Measurements from ENCODE around the gene IMPA2. TPM values are rescaled to one million over a fixed set of nuclear protein-coding genes. Genes with fewer than 3 reads are reported as not detected.

Gene IMPA2
- total and polyA plus RNA-seq, 2 of the 8 experiments (the other 6 are each of a cell fraction or from before 2014, with no cell fraction given), result 102 to 140 TPM

GRCh38 chr18:12008181-12008767 is 27.0 kb downstream of the IMPA2 start:
- ChIA-PET CTCF (ENCODE audit: partially characterized antibody) (interaction anchor here (0.9 to 13.3 kb wide), 4 partner anchors 14 to 71 kb away, joined by 3 to 105 read pairs (median 4); no protein-coding TSS in a partner anchor), POLR2A (ENCODE audit: partially characterized antibody) (no interaction called here)
- H3K18ac ChIP-seq (ENCODE audit: extremely low read depth, low read length), result no peak overlapping the region
- H2BK5ac ChIP-seq (ENCODE audit: low read depth, low read length), result no peak overlapping the region
- no peak overlapping the region for H4K5ac ChIP-seq (ENCODE audit: insufficient read length, low read depth, low read length)
- no peak overlapping the region for H4K91ac ChIP-seq (replicated peaks; ENCODE audit: insufficient read length, low read length)
- DNase-seq (ENCODE audit: low read depth in 1 of 2, low spot score in 2 of 2) (no peak), FAIRE-seq (no peak)
- no peaks in the 10 kb centered on the region; a peak in 2 of 4 replicates for H3K79me2 ChIP-seq (ENCODE audit: control insufficient read depth in 1 of 2, insufficient read depth in 2 of 2, low read length in 2 of 2)
- no peaks in the 10 kb centered on the region; a peak in 2 of 7 replicates for H3K4me1 ChIP-seq (replicated peaks in 1 of 4; ENCODE audit: control insufficient read depth in 3 of 4, insufficient read depth in 4 of 4, low read length in 3 of 4)
- WGBS, 2 experiments (ENCODE audit: extremely low coverage in 1 of 2, insufficient coverage in 1 of 2, insufficient read length in 1 of 2, insufficient replicate concordance in 2 of 2, low coverage in 1 of 2, low lambda C conversion rate in 2 of 2, missing lambda C conversion rate in 1 of 2), result 96% methylated on average over 13 of the region's 13 CpGs; no CpG with 5 or more reads in 1 of the 2 experiments
- no peaks in the 10 kb centered on the region for H3K27me3 ChIP-seq (replicated peaks in 1 of 4; ENCODE audit: control insufficient read depth in 3 of 4, extremely low read depth in 1 of 4, insufficient read depth in 3 of 4, low read length in 3 of 4)
- H3K79me1 ChIP-seq (ENCODE audit: low read depth, low read length), result no peaks in the 10 kb centered on the region; the same call in none of the 2 replicates
- no peak overlapping the region for H3K4ac ChIP-seq (replicated peaks; ENCODE audit: insufficient read length, low read depth, low read length)
- no peak overlapping the region for H2BK20ac ChIP-seq (ENCODE audit: low read length)
- no peak overlapping the region for H3K14ac ChIP-seq (ENCODE audit: insufficient read length)
- no peak overlapping the region for H3K23ac ChIP-seq (ENCODE audit: insufficient read length)
- no peak overlapping the region for H2BK15ac ChIP-seq (ENCODE audit: low read length)
- H3K4me3 ChIP-seq (ENCODE audit: extremely low read depth in 1 of 4, insufficient read depth in 2 of 4, low read depth in 3 of 4, low read length in 4 of 4), result no peak overlapping the region
- H3K9me3 ChIP-seq (ENCODE audit: insufficient read depth in 2 of 2, low read depth in 1 of 2, low read length in 1 of 2), result no peaks in the 10 kb centered on the region
- H4K8ac ChIP-seq (ENCODE audit: extremely low read depth, insufficient read depth, low read length), result no peak overlapping the region
- no peak overlapping the region for H2AFZ ChIP-seq (ENCODE audit: low read length)
- no peak overlapping the region for H3K56ac ChIP-seq (replicated peaks; ENCODE audit: insufficient read length, low read depth, low read length)
- no peak overlapping the region for H2AK5ac ChIP-seq (ENCODE audit: low read depth, low read length)
- peaks cover 4 to 9% of the 10 kb centered on the region in 2 experiments for H4K20me1 ChIP-seq (replicated peaks in 1 of 2; ENCODE audit: control insufficient read depth in 1 of 2, insufficient read depth in 2 of 2, low read length in 2 of 2)
- no peak overlapping the region for H3K4me2 ChIP-seq (ENCODE audit: insufficient read depth in 1 of 2, low read depth in 2 of 2, low read length in 2 of 2)
- no peaks in the 10 kb centered on the region for H3K23me2 ChIP-seq (ENCODE audit: low read depth, low read length)
- H3K27ac ChIP-seq (ENCODE audit: low read depth, low read length), result no peak overlapping the region
- H3K9ac ChIP-seq (replicated peaks in 1 of 4; ENCODE audit: extremely low read depth in 1 of 4, low read depth in 3 of 4, low read length in 3 of 4), result no peak overlapping the region
- H2BK120ac ChIP-seq (replicated peaks; ENCODE audit: low read depth, low read length), result no peak overlapping the region
- no peak overlapping the region for H2BK12ac ChIP-seq (ENCODE audit: low read depth, low read length)
- peaks cover 4 to 27% (median 16%) of the 10 kb centered on the region in 4 experiments; a peak in 5 of 8 replicates for H3K36me3 ChIP-seq (ENCODE audit: control insufficient read depth in 2 of 4, insufficient read depth in 4 of 4, low read length in 3 of 4)
- TF ChIP-seq TAF1 (IDR thresholded peaks at IDR 0.05; ENCODE audit: low read depth, low read length) (no peak), POLR2AphosphoS5 (IDR thresholded peaks at IDR 0.05; ENCODE audit: low read depth, low read length) (no peak), SP1 (IDR thresholded peaks at IDR 0.05; ENCODE audit: low read depth, low read length) (no peak), BCL11A (IDR thresholded peaks at IDR 0.05; ENCODE audit: low read depth in 2 of 2, low read length in 2 of 2) (no peak), CEBPB (IDR thresholded peaks at IDR 0.05; ENCODE audit: low read depth, low read length) (no peak), SIX5 (IDR thresholded peaks at IDR 0.05; ENCODE audit: low read depth, low read length) (no peak), MAFK (IDR thresholded peaks at IDR 0.05; ENCODE audit: low read depth, low read length) (no peak), SIRT6 (IDR thresholded peaks at IDR 0.05; ENCODE audit: low read length) (no peak), NRF1 (IDR thresholded peaks at IDR 0.05; ENCODE audit: low read depth, low read length) (no peak), SP2 (IDR thresholded peaks at IDR 0.05; ENCODE audit: low read length) (no peak), TEAD4 (IDR thresholded peaks at IDR 0.05; ENCODE audit: low read depth, low read length) (no peak), HDAC2 (IDR thresholded peaks at IDR 0.05; ENCODE audit: borderline replicate concordance in 1 of 2, low read depth in 2 of 2, low read length in 2 of 2) (no peak), RAD21 (IDR thresholded peaks at IDR 0.05 in 1 of 2, conservative IDR thresholded peaks at IDR 0.05 in 1 of 2; ENCODE audit: low read depth in 2 of 2, low read length in 2 of 2) (no peak), SP4 (IDR thresholded peaks at IDR 0.05; ENCODE audit: low read length) (no peak), NANOG (IDR thresholded peaks at IDR 0.05; ENCODE audit: insufficient read depth, low read depth, low read length, poor library complexity, severe bottlenecking) (no peak)

Data from H1 (cell line).